Measurements from ENCODE around the gene VAX1. TPM values are rescaled to one million over a fixed set of nuclear protein-coding genes. Genes with fewer than 3 reads are reported as not detected.

The VAX1 gene
- total RNA-seq, 1 experiment from 2014 or later = not detected

GRCh38 chr10:117087521-117087920 lies 50.5 kb downstream of the VAX1 start:
- no peak overlapping the region for H3K9ac ChIP-seq (ENCODE audit: extremely low read depth, insufficient read length, low read length)
- no peak overlapping the region for H3T11ph ChIP-seq (ENCODE audit: low read length)
- H3K4me2 ChIP-seq (ENCODE audit: insufficient read depth, insufficient read length, low read length) = no peak overlapping the region
- no peaks in the 10 kb centered on the region for H3K79me2 ChIP-seq (ENCODE audit: insufficient read depth, low read length)
- no peaks in the 10 kb centered on the region for H3K9me3 ChIP-seq (ENCODE audit: control insufficient read depth, low read depth, low read length)
- no peaks in the 10 kb centered on the region for H3K23me2 ChIP-seq (ENCODE audit: insufficient read length, low read depth, low read length, poor library complexity, severe bottlenecking)
- no peak overlapping the region for H2AK5ac ChIP-seq (ENCODE audit: insufficient read length, low read length)
- no peak for DNase-seq
- H3K27me3 ChIP-seq (ENCODE audit: insufficient read depth, low read length) = no peaks in the 10 kb centered on the region
- no peak overlapping the region for H3K14ac ChIP-seq (ENCODE audit: insufficient read depth, low read length)
- no peaks in the 10 kb centered on the region for H3K79me1 ChIP-seq (ENCODE audit: insufficient read depth, low read depth, low read length, poor library complexity, severe bottlenecking)
- H3K27ac ChIP-seq (ENCODE audit: insufficient read length, low read depth, low read length) = no peak overlapping the region
- H3K4me1 ChIP-seq (ENCODE audit: insufficient read depth, low read length) = no peaks in the 10 kb centered on the region
- no peak overlapping the region for H2BK120ac ChIP-seq (ENCODE audit: low read depth, low read length, poor library complexity, severe bottlenecking)
- WGBS (ENCODE audit: extremely low coverage, insufficient read length, low lambda C conversion rate) = no CpG with 5 or more reads among the region's 3 CpGs
- no peak overlapping the region for H4K5ac ChIP-seq (ENCODE audit: insufficient read length, low read depth, low read length)
- peaks cover 42% of the 10 kb centered on the region for H3K27me3 Mint-ChIP-seq (ENCODE audit: low read depth)
- H2BK12ac ChIP-seq (ENCODE audit: insufficient read length, low read depth, low read length) = no peak overlapping the region
- no peak overlapping the region for H2BK15ac ChIP-seq (ENCODE audit: low read depth, low read length)
- no peak overlapping the region for H3K27ac Mint-ChIP-seq
- H3K4me3 Mint-ChIP-seq = no peak overlapping the region
- no peak overlapping the region for H4K91ac ChIP-seq (ENCODE audit: insufficient read length, low read depth, low read length)
- no peak overlapping the region for H2AFZ ChIP-seq (ENCODE audit: low read length)
- no peak overlapping the region for H3K4ac ChIP-seq (ENCODE audit: low read depth, low read length)
- H3K9me3 Mint-ChIP-seq = peaks cover 0 to 8% of the 10 kb centered on the region in 2 experiments; a peak in 1 of 5 replicates
- no peak overlapping the region for H2BK20ac ChIP-seq (ENCODE audit: low read depth, low read length, poor library complexity, severe bottlenecking)
- no peak overlapping the region for H3K23ac ChIP-seq (ENCODE audit: insufficient read length, low read depth, low read length)
- H2BK5ac ChIP-seq (ENCODE audit: insufficient read length, low read length) = no peak overlapping the region
- H3K4me1 Mint-ChIP-seq = 0 out of 4 replicates have a peak, but pooled peaks cover 0 to 3% of the 10 kb centered on the region in 2 experiments
- no peak overlapping the region for H3K56ac ChIP-seq (ENCODE audit: insufficient read length, low read depth, low read length)
- H4K20me1 ChIP-seq (ENCODE audit: control insufficient read depth, insufficient read depth, insufficient read length) = no peaks in the 10 kb centered on the region
- no peak overlapping the region for H3K18ac ChIP-seq (ENCODE audit: insufficient read length, low read depth, low read length)
- H4K8ac ChIP-seq (replicated peaks; ENCODE audit: insufficient read length, low read depth, low read length) = no peak overlapping the region
- TF ChIP-seq CTCF (conservative IDR thresholded peaks at IDR 0.05) = no peak
- H3K36me3 Mint-ChIP-seq (ENCODE audit: insufficient read depth in 1 of 3, low read depth in 3 of 3) = peaks cover 0 to 7% (median 0%) of the 10 kb centered on the region in 3 experiments; a peak in 2 of 7 replicates
